Nephron (organoid): ENCODE results near the gene JARID2.

ENCODE experiments used
- H3K27ac Mint-ChIP-seq, 3 experiments: 2 replicates each; pipeline ENCODE4 v1.8.0; 2020; ENCODE audit warnings: mixed read lengths in 3 of 3, mild to moderate bottlenecking in 2 of 3, moderate library complexity in 1 of 3
- H3K27me3 Mint-ChIP-seq: 2 replicates; pipeline ENCODE4 v1.8.0; 2021; ENCODE audit warnings: low read depth, mild to moderate bottlenecking, moderate library complexity, mixed read lengths
- H3K36me3 Mint-ChIP-seq: 2 replicates; pipeline ENCODE4 v1.8.0; 2020; ENCODE audit warnings: low read depth, mixed read lengths
- H3K4me1 Mint-ChIP-seq: 2 replicates; pipeline ENCODE4 v1.8.0; 2020; ENCODE audit warnings: mixed read lengths
- H3K4me3 Mint-ChIP-seq, 3 experiments: 2 replicates each; pipeline ENCODE4 v1.8.0; 2020; ENCODE audit warnings: mild to moderate bottlenecking in 3 of 3, mixed read lengths in 3 of 3, moderate library complexity in 2 of 3
- H3K9me3 Mint-ChIP-seq: 2 replicates; pipeline ENCODE4 v1.8.0; 2020; ENCODE audit warnings: mixed read lengths
- TF ChIP-seq, protein P1 (sequence below), 3 experiments: fragments of 200-600 bp; sonication (generic); IDR thresholded peaks; one replicate each; pipeline ENCODE4 v1.5.0; 2021; ENCODE audit warnings: antibody characterized with exemption in 3 of 3; ENCODE audit not compliant: unreplicated experiment in 3 of 3

JARID2 gene

DNA sequence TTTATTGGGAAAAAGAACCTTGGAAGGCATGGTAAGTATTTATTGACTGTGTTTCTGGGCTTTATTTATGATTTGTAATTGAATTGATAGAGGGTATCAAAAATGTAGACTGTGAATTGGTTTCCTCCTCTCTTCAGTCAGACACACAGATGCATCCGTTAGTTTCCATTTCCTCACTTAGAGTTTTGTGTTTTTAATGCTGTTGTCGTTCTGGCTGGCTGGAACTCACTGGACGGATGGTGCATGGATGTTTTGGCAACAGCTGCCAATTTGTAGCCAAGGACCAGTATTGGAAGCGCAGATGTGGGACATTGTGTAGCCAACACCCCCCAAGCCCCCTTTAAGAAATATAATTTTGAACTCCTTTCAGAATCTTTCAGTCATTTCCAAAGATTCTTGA lies 134.5 kb downstream of the JARID2 start:
- TF ChIP-seq, protein P1, sequence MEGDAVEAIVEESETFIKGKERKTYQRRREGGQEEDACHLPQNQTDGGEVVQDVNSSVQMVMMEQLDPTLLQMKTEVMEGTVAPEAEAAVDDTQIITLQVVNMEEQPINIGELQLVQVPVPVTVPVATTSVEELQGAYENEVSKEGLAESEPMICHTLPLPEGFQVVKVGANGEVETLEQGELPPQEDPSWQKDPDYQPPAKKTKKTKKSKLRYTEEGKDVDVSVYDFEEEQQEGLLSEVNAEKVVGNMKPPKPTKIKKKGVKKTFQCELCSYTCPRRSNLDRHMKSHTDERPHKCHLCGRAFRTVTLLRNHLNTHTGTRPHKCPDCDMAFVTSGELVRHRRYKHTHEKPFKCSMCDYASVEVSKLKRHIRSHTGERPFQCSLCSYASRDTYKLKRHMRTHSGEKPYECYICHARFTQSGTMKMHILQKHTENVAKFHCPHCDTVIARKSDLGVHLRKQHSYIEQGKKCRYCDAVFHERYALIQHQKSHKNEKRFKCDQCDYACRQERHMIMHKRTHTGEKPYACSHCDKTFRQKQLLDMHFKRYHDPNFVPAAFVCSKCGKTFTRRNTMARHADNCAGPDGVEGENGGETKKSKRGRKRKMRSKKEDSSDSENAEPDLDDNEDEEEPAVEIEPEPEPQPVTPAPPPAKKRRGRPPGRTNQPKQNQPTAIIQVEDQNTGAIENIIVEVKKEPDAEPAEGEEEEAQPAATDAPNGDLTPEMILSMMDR (IDR thresholded peaks at IDR 0.05; ENCODE audit: unreplicated experiment in 3 of 3): no peak
- Mint-ChIP-seq H3K36me3 (peaks cover 6% of the 10 kb centered on the region), H3K27ac (peak overlapping the region in 1 of 3 experiments; percentile 7), H3K27me3 (no peaks in the 10 kb centered on the region), H3K4me1 (peaks cover 33% of the 10 kb centered on the region), H3K4me3 (no peak overlapping the region), H3K9me3 (no peaks in the 10 kb centered on the region)

DNA sequence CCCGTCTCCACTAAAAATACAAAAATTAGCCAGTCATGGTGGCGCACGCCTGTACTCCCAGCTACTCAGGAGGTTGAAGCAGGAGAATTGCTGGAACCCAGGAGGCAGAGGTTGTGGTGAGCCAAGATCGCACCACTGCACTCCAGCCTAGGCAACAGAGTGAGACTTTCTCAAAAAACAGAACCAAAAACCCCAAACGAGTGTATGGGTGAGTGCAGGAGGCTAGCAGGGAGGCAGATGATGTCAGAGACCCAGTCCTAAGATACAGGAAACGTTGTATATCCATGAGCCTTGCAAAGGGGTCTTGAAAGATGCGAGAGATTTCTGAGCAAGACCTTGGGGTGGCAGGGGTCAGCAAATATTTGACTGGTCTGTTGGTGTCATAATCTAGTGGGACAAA lies 136.2 kb downstream of the JARID2 start:
- Mint-ChIP-seq H3K27ac (no peak overlapping the region), H3K27me3 (no peaks in the 10 kb centered on the region), H3K9me3 (no peaks in the 10 kb centered on the region), H3K4me3 (no peak overlapping the region), H3K4me1 (peaks cover 36% of the 10 kb centered on the region), H3K36me3 (peaks cover 2% of the 10 kb centered on the region)
- TF ChIP-seq, protein P1 (IDR thresholded peaks at IDR 0.05; ENCODE audit: unreplicated experiment in 3 of 3): no peak

DNA sequence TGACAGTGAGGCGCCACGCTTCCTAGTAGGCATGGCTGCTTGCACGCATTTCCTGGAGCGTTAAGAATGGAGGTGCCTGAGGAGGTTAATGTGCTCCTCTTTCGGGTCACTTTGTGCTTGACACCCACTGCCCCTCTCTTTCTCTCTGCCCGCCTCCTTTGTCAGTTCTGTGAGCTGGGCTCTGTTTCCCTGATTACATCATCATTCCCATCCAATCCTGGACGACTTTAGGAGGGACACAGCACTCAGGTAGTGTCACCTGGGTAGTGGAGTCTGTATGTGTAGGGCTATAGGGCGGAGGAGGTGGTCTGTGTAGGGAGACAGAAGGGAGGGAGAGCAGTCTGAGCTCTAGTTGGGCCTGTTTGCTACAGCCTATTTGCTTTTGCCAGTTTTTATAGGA lies 136.8 kb downstream of the JARID2 start:
- Mint-ChIP-seq H3K36me3 (no peaks in the 10 kb centered on the region), H3K4me3 (no peak overlapping the region), H3K27ac (no peak overlapping the region), H3K4me1 (peaks cover 41% of the 10 kb centered on the region), H3K27me3 (no peaks in the 10 kb centered on the region), H3K9me3 (no peaks in the 10 kb centered on the region)
- TF ChIP-seq, protein P1 (IDR thresholded peaks at IDR 0.05; ENCODE audit: unreplicated experiment in 3 of 3): no peak

DNA sequence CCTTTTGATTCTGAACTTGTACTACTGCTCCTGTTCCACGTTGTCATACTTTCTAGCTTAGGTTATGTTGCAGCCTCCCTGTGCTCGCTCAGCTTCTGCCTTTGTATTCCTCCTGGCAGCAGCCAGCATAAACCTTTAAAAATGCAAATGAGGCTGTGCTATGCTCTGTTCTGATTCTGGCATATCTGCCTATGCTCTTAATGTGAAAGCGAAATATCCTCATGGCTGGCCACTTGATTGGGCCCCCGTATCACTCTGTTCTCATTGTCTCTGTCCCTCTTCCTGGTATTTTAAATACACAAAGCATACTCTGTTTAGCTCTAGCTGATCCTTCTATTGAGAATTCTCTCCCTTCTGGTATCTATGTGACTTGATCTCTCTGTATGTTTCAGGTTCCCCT lies 139.0 kb downstream of the JARID2 start:
- Mint-ChIP-seq H3K4me1 (peaks cover 58% of the 10 kb centered on the region), H3K36me3 (no peaks in the 10 kb centered on the region), H3K27ac (peak overlapping the region in 2 of 3 experiments; percentile 23 to 56), H3K9me3 (no peaks in the 10 kb centered on the region), H3K27me3 (peaks cover under 1% of the 10 kb centered on the region), H3K4me3 (no peak overlapping the region)
- TF ChIP-seq, protein P1 (IDR thresholded peaks at IDR 0.05; ENCODE audit: unreplicated experiment in 3 of 3): no peak

DNA sequence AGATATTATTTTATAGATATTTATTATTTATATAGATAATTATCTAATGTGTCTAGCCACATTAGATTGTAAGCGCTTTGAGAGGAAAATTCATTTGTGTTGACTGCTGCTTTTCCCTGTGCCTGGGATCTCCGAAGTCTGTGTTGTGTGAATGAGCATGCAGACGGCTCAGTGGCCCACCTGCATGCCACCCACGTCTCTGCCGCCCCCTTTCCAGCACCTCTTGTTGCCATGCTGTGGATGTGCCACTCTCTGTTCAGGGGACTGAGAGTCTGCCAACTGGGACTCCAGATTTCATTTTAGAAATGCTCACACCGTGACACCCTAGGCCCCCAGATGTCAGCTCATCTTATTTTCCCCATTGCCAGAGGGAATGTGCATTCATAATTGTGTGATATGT lies 139.7 kb downstream of the JARID2 start:
- Mint-ChIP-seq H3K4me1 (peaks cover 60% of the 10 kb centered on the region), H3K27ac (no peak overlapping the region), H3K36me3 (no peaks in the 10 kb centered on the region), H3K27me3 (peaks cover 4% of the 10 kb centered on the region), H3K4me3 (no peak overlapping the region), H3K9me3 (no peaks in the 10 kb centered on the region)
- TF ChIP-seq, protein P1 (IDR thresholded peaks at IDR 0.05; ENCODE audit: unreplicated experiment in 3 of 3): no peak

DNA sequence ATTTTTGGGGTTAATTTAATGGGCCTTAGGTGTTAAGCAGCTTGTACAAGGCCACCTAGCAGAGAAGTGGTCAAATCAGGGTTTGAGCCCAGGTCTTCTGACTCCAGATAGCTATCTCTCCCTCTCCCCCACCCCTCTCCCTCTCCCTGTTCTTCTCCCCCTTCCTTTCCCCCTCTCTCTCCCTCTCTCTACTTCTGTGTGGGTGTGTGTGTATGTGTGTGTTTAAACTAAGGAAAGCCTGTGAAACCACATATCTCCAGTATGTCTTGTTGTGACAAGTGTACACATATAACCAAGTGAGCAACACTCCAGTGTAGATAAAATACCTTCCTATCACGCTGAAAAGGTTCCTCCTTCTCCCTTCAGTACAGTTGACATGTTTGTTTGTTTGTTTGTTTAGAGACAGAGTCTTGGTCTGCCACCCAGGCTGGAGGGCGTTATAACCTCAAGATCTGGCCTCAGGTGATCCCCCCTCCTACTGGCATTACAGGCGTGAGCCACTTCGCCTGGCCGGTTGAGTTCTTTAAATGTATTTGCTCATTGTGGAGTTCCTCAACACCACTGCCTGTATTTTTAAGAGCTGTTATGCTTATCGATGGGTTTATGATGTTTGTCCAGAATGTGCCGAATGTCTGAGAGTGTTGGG lies 140.4 kb downstream of the JARID2 start:
- Mint-ChIP-seq H3K4me1 (peaks cover 66% of the 10 kb centered on the region), H3K4me3 (no peak overlapping the region), H3K27ac (no peak overlapping the region), H3K36me3 (no peaks in the 10 kb centered on the region), H3K9me3 (no peaks in the 10 kb centered on the region), H3K27me3 (peaks cover 4% of the 10 kb centered on the region)
- TF ChIP-seq, protein P1 (IDR thresholded peaks at IDR 0.05; ENCODE audit: unreplicated experiment in 3 of 3): no peak
